IPS-18c (cell line): ENCODE data around the gene ZDHHC24.

Experiments used
- H3K4me3 ChIP-seq: 2 replicates; pipeline ENCODE4 v1.7.0; 2013; ENCODE audit warnings: low read depth, mild to moderate bottlenecking, low read length, moderate library complexity; ENCODE audit not compliant: insufficient read depth
- H3K9me3 ChIP-seq: one replicate; pipeline ENCODE4 v1.6.1; 2013; ENCODE audit warnings: mild to moderate bottlenecking, low read length, moderate library complexity; ENCODE audit not compliant: control insufficient read depth, insufficient read depth

Gene ZDHHC24

GRCh38 chr11:66530927-66531709 lies 14.7 kb downstream of the ZDHHC24 start:
- Histone ChIP-seq H3K9me3 (no peaks in the 10 kb centered on the region), H3K4me3 (no peak overlapping the region)

GRCh38 chr11:66529655-66530054 lies 16.2 kb downstream of the ZDHHC24 start:
- Histone ChIP-seq H3K4me3 (no peak overlapping the region), H3K9me3 (no peaks in the 10 kb centered on the region)

GRCh38 chr11:66529069-66529468 lies 16.8 kb downstream of the ZDHHC24 start:
- H3K4me3 ChIP-seq, result no peak overlapping the region
- no peaks in the 10 kb centered on the region for H3K9me3 ChIP-seq

GRCh38 chr11:66524304-66525040 lies 21.4 kb downstream of the ZDHHC24 start:
- no peaks in the 10 kb centered on the region for H3K9me3 ChIP-seq
- no peak overlapping the region for H3K4me3 ChIP-seq

- no peak overlapping the region for H3K4me3 ChIP-seq
- no peaks in the 10 kb centered on the region for H3K9me3 ChIP-seq
Observed at GRCh38 chr11:66523611-66524010, 22.2 kb downstream of the ZDHHC24 start.

GRCh38 chr11:66510990-66511339 lies 34.9 kb downstream of the ZDHHC24 start:
- Histone ChIP-seq H3K4me3 (peak overlapping the region; percentile 91), H3K9me3 (peaks cover 5% of the 10 kb centered on the region)

- H3K4me3 ChIP-seq, result peak within 1 kb of the TSS; percentile 91
Observed at GRCh38 chr11:66510271-66510989, 35.4 kb downstream of the ZDHHC24 start, which contains the start of gene BBS1. BBS1 (plus strand) TSS chr11:66510635; CDS start chr11:66510660, 25 bp downstream.

GRCh38 chr11:66509131-66509561 lies 36.7 kb downstream of the ZDHHC24 start:
- peaks cover 5% of the 10 kb centered on the region for H3K9me3 ChIP-seq
- H3K4me3 ChIP-seq, result no peak overlapping the region

More at GRCh38 chr11:66510271-66510989, 35.4 kb downstream of the ZDHHC24 start, which contains the start of gene BBS1:
- peaks cover 5% of the 10 kb centered on the region for H3K9me3 ChIP-seq

GRCh38 chr11:66505276-66505816 lies 40.5 kb downstream of the ZDHHC24 start:
- peaks cover 5% of the 10 kb centered on the region for H3K9me3 ChIP-seq

GRCh38 chr11:66498506-66498905 lies 47.3 kb downstream of the ZDHHC24 start:
- Histone ChIP-seq H3K4me3 (no peak overlapping the region), H3K9me3 (no peaks in the 10 kb centered on the region)

More at GRCh38 chr11:66505276-66505816, 40.5 kb downstream of the ZDHHC24 start:
- H3K4me3 ChIP-seq, result no peak overlapping the region

- Histone ChIP-seq H3K4me3 (no peak overlapping the region), H3K9me3 (no peaks in the 10 kb centered on the region)
Observed at GRCh38 chr11:66497206-66497605, 48.6 kb downstream of the ZDHHC24 start.

- Histone ChIP-seq H3K4me3 (no peak overlapping the region), H3K9me3 (no peaks in the 10 kb centered on the region)
Observed at GRCh38 chr11:66495401-66495854, 50.4 kb downstream of the ZDHHC24 start.

- Histone ChIP-seq H3K4me3 (no peak overlapping the region), H3K9me3 (no peaks in the 10 kb centered on the region)
Observed at GRCh38 chr11:66494935-66495334, 50.9 kb downstream of the ZDHHC24 start.

- no peak overlapping the region for H3K4me3 ChIP-seq
- H3K9me3 ChIP-seq, result no peaks in the 10 kb centered on the region
Observed at GRCh38 chr11:66494458-66494857, 51.4 kb downstream of the ZDHHC24 start.

GRCh38 chr11:66493130-66493529 lies 52.7 kb downstream of the ZDHHC24 start:
- H3K4me3 ChIP-seq, result no peak overlapping the region

GRCh38 chr11:66492161-66492865 lies 53.5 kb downstream of the ZDHHC24 start:
- Histone ChIP-seq H3K9me3 (no peaks in the 10 kb centered on the region), H3K4me3 (no peak overlapping the region)

More at GRCh38 chr11:66493130-66493529, 52.7 kb downstream of the ZDHHC24 start:
- no peaks in the 10 kb centered on the region for H3K9me3 ChIP-seq
